Mucosa of gallbladder (tissue), 1 donor: ENCODE data around the gene BORCS5. TPM values are rescaled to one million over a fixed set of nuclear protein-coding genes. Genes with fewer than 3 reads are reported as not detected.

Source experiments
- DNase-seq: peaks from one replicate; pipeline ENCODE4 v3.0.0-alpha.2; 2020; ENCODE audit warnings: low spot score
- total RNA-seq: library from RNA; stranded (reverse); gene quantifications from one replicate; pipeline ENCODE4 v1.2.1, GENCODE V29; 2021
- donor health status: DM: no; HTN: no; CAD: no.

Gene BORCS5
- total RNA-seq, 1 donor from 2014 or later, result 14.2 TPM

- no peak for DNase-seq
Observed at GRCh38 chr12:12513416-12514006, 156.6 kb downstream of the BORCS5 start.

GRCh38 chr12:12518464-12518845, 161.6 kb downstream of the BORCS5 start:
- DNase-seq, result no peak

GRCh38 chr12:12518919-12519318, 162.0 kb downstream of the BORCS5 start:
- no peak for DNase-seq

Other genes starting within 250 kb of the BORCS5 start
- 36.3 TPM for gene LRP6, start 90.0 kb upstream of the BORCS5 start, total RNA-seq
- gene MANSC1, start 6.8 kb upstream of the BORCS5 start, total RNA-seq, result 66.7 TPM
- gene DUSP16, start 205.8 kb downstream of the BORCS5 start, total RNA-seq, result 65.9 TPM